ENCODE results near the gene C2orf74.
"Not testable (repeated sequence)": the region's sequence is repeated elsewhere in the genome, so short reads cannot be mapped to it uniquely, and the experiment has no call there.

The C2orf74 gene

DNA sequence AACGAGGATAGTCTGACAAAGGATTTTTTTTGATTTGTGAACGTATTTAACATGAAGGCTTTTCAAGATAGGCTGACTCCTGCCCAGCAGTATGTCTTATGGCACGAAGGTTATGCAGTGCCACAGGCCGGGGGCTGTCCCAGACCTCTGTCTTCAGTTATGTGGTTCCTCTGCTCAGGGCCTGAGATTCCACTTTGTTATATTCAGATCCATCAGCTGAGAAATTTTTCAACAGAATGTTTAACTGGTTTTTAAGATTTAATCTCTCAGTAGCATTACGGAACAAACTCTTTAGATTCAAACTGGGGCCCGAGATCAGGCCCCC, 20.0 kb downstream of the C2orf74 start:
- H3K27ac ChIP-seq (ENCODE audit: low read depth, low read length): no peak overlapping the region
- no peaks in the 10 kb centered on the region for H3K27me3 ChIP-seq (ENCODE audit: insufficient read depth, low read length)
- no peak overlapping the region for H2AFZ ChIP-seq (ENCODE audit: low read length, unreplicated experiment)
- H3K4me1 ChIP-seq (ENCODE audit: control insufficient read depth, insufficient read depth, low read length, unreplicated experiment): peaks cover 35% of the 10 kb centered on the region
- H3K36me3 ChIP-seq (ENCODE audit: insufficient read depth, low read length): peaks cover 57% of the 10 kb centered on the region
- peak overlapping the region; percentile 42; the same call in 1 of the 2 replicates for H3K4me3 ChIP-seq (ENCODE audit: low read depth, low read length)
- H3K79me2 ChIP-seq (ENCODE audit: control insufficient read depth, insufficient read depth, low read length, unreplicated experiment): peaks cover 58% of the 10 kb centered on the region

DNA sequence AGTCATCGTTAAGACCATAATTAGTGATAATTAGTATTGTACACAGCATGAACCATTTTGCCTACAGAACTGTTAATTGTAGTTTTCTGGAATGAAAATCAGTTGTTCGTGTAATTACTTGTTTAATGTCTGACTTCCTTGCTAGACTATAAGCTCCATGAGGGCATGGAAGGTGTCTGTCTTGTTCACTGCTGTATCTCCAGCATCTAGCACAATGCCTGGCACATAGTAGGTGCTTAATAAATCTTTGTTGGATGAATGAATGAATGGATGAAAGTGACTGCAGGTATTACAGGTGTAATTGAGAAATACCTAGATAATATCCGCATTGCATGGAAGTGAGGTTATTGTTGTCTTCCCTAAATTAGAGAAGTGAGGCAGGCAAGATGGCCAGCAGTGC, 21.8 kb downstream of the C2orf74 start:
- Histone ChIP-seq H3K4me1 (ENCODE audit: control insufficient read depth, insufficient read depth, low read length, unreplicated experiment) (peaks cover 25% of the 10 kb centered on the region), H3K27me3 (ENCODE audit: insufficient read depth, low read length) (no peaks in the 10 kb centered on the region), H2AFZ (ENCODE audit: low read length, unreplicated experiment) (no peak overlapping the region), H3K4me3 (ENCODE audit: low read depth, low read length) (no peak overlapping the region), H3K79me2 (ENCODE audit: control insufficient read depth, insufficient read depth, low read length, unreplicated experiment) (peaks cover 43% of the 10 kb centered on the region), H3K27ac (ENCODE audit: low read depth, low read length) (no peak overlapping the region), H3K36me3 (ENCODE audit: insufficient read depth, low read length) (peaks cover 61% of the 10 kb centered on the region)

DNA sequence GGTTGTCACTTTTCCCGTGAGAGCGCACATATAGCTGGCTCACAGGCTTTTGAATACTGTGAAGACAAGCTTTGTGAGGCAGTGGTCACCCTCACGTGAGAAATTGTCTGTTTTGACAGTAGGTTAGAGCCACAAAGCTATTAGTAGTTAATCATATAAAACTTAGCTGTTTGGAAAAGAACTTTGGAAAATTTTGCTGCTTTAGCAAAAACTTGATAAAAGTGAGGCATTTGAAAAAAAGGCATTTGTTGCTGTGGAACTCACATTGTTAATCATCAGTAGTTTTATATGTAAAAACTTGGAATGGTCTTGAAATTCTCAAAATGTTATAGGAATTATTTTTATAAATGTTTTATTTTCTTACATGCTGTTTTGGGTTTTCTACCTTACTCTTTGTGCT, 22.3 kb downstream of the C2orf74 start:
- H2AFZ ChIP-seq (ENCODE audit: low read length, unreplicated experiment): no peak overlapping the region
- no peaks in the 10 kb centered on the region for H3K27me3 ChIP-seq (ENCODE audit: insufficient read depth, low read length)
- no peak overlapping the region for H3K27ac ChIP-seq (ENCODE audit: low read depth, low read length)
- peaks cover 65% of the 10 kb centered on the region for H3K36me3 ChIP-seq (ENCODE audit: insufficient read depth, low read length)
- no peak overlapping the region for H3K4me3 ChIP-seq (ENCODE audit: low read depth, low read length)
- peaks cover 20% of the 10 kb centered on the region for H3K4me1 ChIP-seq (ENCODE audit: control insufficient read depth, insufficient read depth, low read length, unreplicated experiment)
- peaks cover 39% of the 10 kb centered on the region for H3K79me2 ChIP-seq (ENCODE audit: control insufficient read depth, insufficient read depth, low read length, unreplicated experiment)

DNA sequence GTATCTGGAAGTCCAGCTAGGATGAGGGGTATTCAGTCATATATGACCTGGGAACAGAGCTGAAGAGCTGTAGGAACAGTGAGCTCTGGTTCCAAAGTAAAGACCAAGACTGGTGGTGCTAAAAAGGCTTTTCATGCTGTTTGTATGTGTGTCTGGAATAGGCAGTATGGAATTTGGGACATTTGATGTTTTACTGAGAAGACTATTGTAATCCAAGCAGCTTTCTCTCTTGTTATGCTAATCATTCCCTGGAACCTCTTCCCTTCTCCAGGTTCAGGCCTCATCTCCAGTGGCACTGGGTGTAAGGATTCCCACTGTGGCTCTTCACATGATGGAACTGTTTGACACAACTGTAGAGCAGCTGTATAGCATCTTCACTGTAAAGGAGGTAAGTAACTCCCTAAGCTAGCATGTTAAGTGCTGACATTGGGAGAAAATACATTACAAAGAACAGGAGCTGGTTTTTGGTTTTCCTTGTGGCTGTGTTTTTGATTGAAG, 23.3 kb downstream of the C2orf74 start:
- Histone ChIP-seq H3K27ac (ENCODE audit: low read depth, low read length) (no peak overlapping the region), H3K4me1 (ENCODE audit: control insufficient read depth, insufficient read depth, low read length, unreplicated experiment) (peaks cover 12% of the 10 kb centered on the region), H3K36me3 (ENCODE audit: insufficient read depth, low read length) (peaks cover 70% of the 10 kb centered on the region), H3K4me3 (ENCODE audit: low read depth, low read length) (no peak overlapping the region), H3K27me3 (ENCODE audit: insufficient read depth, low read length) (no peaks in the 10 kb centered on the region), H3K79me2 (ENCODE audit: control insufficient read depth, insufficient read depth, low read length, unreplicated experiment) (peaks cover 37% of the 10 kb centered on the region), H2AFZ (ENCODE audit: low read length, unreplicated experiment) (no peak overlapping the region)

DNA sequence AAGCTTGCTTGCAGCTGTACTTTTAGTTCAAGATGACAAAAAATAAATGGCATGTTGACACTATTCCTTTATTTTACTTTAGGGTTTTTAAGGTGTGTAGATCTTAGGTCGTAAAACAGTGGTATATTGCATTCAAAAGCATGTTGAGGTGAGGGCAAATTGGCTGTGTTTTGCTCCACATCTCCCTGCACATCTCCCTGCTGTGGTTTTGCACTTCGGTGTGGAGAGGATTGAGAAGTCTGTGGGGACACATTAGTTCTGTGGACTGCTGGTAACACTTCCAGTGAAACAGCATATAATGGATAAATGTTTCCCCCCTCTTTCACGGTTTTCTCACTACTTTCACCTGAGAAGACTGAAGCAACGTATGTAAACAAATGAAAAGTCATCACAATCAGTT, 25.1 kb downstream of the C2orf74 start:
- Histone ChIP-seq H3K27ac (ENCODE audit: low read depth, low read length) (no peak overlapping the region), H3K4me3 (ENCODE audit: low read depth, low read length) (no peak overlapping the region), H3K27me3 (ENCODE audit: insufficient read depth, low read length) (no peaks in the 10 kb centered on the region), H3K36me3 (ENCODE audit: insufficient read depth, low read length) (peaks cover 63% of the 10 kb centered on the region), H2AFZ (ENCODE audit: low read length, unreplicated experiment) (no peak overlapping the region), H3K79me2 (ENCODE audit: control insufficient read depth, insufficient read depth, low read length, unreplicated experiment) (peaks cover 19% of the 10 kb centered on the region), H3K4me1 (ENCODE audit: control insufficient read depth, insufficient read depth, low read length, unreplicated experiment) (no peaks in the 10 kb centered on the region)

DNA sequence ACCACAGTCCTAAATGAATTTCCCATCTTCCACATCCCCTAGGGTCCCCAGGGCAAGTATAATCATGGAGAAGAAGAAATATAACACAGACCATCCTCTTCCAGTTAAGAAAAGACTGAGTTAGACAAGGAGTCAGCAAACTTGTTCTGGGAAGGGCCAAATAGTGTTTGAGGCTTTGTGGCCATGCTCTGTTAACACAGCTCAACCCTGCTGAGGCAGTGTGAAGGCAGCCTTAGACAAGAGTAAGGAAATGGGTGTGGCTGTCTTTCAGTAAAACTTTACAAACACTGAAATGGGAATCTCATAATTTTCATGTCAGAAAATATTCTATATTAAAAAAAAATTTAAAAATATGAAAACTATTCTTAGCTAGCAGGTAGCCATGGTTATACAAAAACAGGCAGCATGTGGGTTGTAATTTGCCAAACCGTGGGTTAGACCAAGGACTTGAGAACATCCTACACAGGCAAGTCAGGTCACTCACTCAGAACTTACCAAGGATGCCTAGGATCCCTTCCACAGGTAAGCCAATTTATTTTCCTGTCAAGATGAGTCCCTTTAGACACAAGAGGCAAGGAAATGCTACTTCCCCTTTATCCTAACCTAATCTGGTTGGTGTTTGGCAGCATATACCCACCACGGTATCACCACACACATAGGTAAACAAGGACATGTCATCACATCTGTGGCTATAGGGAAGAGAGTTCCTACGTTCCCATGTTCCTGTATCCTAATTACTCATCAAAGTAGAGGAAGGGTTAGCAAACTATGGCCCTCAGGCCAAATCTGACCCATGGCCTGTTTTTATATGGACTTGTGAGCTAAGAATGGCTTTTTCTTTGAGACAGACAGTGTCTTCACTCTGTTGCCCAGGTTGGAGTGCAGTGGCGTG, 31.9 kb downstream of the C2orf74 start:
- no peaks in the 10 kb centered on the region for H3K79me2 ChIP-seq (ENCODE audit: control insufficient read depth, insufficient read depth, low read length, unreplicated experiment)
- peaks cover 14% of the 10 kb centered on the region for H3K36me3 ChIP-seq (ENCODE audit: insufficient read depth, low read length)

DNA sequence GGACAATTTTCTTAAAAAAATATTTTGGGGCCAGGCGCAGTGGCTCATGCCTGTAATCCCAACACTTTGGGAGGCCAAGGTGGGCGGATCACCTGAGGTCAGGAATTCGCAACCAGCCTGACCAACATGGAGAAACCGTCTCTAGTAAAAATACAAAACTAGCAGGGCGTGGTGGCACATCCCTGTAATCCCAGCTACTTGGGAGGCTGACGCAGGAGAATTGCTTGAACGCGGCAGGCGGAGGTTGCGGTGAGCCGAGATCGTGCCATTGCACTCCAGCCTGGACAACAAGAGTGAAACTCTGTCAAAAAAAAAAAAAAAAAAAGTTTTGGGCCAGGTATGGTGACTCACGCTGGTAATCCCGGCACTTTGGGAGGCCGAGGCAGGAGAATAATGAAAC, 32.7 kb downstream of the C2orf74 start:
- peaks cover 15% of the 10 kb centered on the region for H3K36me3 ChIP-seq (ENCODE audit: insufficient read depth, low read length)
- H3K27me3 ChIP-seq (ENCODE audit: insufficient read depth, low read length); H3K4me1 ChIP-seq (ENCODE audit: control insufficient read depth, insufficient read depth, low read length, unreplicated experiment); H3K4me3 ChIP-seq (ENCODE audit: low read depth, low read length); H3K79me2 ChIP-seq (ENCODE audit: control insufficient read depth, insufficient read depth, low read length, unreplicated experiment); H2AFZ ChIP-seq (ENCODE audit: low read length, unreplicated experiment); H3K27ac ChIP-seq (ENCODE audit: low read depth, low read length): not testable (repeated sequence)

More for the DNA sequence above, 31.9 kb downstream of the C2orf74 start:
- Histone ChIP-seq H3K27me3 (ENCODE audit: insufficient read depth, low read length) (no peaks in the 10 kb centered on the region), H3K4me1 (ENCODE audit: control insufficient read depth, insufficient read depth, low read length, unreplicated experiment) (no peaks in the 10 kb centered on the region), H2AFZ (ENCODE audit: low read length, unreplicated experiment) (no peak overlapping the region), H3K4me3 (ENCODE audit: low read depth, low read length) (no peak overlapping the region), H3K27ac (ENCODE audit: low read depth, low read length) (no peak overlapping the region)

DNA sequence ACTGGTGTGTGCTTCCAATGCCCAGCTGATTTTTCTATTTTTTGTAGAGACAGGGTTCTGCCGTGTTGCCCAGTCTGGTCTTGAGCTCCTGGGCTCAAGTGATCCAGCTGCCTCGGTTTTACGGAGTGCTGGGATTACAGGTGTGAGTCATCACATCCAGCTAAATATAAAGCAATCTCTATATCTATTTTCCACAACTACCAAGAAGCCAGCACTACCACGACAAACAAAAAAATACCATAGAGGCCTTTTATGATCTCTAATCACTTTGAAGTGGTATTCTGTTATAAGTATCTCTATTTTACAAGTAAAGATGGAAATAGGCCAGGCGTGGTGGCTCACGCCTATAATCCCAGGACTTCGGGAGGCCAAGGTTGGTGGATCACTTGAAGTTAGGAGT, 34.7 kb downstream of the C2orf74 start:
- no peak overlapping the region for H3K4me3 ChIP-seq (ENCODE audit: low read depth, low read length)
- no peaks in the 10 kb centered on the region for H3K27me3 ChIP-seq (ENCODE audit: insufficient read depth, low read length)
- no peak overlapping the region for H2AFZ ChIP-seq (ENCODE audit: low read length, unreplicated experiment)
- H3K79me2 ChIP-seq (ENCODE audit: control insufficient read depth, insufficient read depth, low read length, unreplicated experiment): no peaks in the 10 kb centered on the region
- H3K27ac ChIP-seq (ENCODE audit: low read depth, low read length): no peak overlapping the region
- peaks cover 13% of the 10 kb centered on the region for H3K36me3 ChIP-seq (ENCODE audit: insufficient read depth, low read length)
- no peaks in the 10 kb centered on the region for H3K4me1 ChIP-seq (ENCODE audit: control insufficient read depth, insufficient read depth, low read length, unreplicated experiment)

DNA sequence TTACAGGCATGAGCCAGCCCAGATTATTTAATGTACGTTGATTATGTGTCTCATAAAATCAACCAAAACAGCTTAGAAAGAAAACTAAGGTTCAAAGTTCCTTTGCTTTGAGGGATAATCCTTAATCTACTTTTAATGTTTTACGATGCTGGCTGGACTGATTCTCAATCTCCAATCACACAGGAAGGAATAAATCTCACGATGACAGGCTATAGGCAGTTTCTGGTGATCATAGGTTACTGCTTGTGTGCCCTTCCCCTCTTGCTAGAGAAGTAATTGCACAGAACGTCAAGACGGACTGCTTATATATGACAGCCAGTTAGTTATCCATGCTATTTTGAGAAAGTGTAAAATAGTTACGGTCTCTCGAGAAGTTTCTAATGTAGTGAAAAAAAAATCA, 43.1 kb downstream of the C2orf74 start:
- no peaks in the 10 kb centered on the region for H3K27me3 ChIP-seq (ENCODE audit: insufficient read depth, low read length)
- no peaks in the 10 kb centered on the region for H3K79me2 ChIP-seq (ENCODE audit: control insufficient read depth, insufficient read depth, low read length, unreplicated experiment)
- peaks cover 58% of the 10 kb centered on the region for H3K36me3 ChIP-seq (ENCODE audit: insufficient read depth, low read length)
- no peak overlapping the region for H3K27ac ChIP-seq (ENCODE audit: low read depth, low read length)
- H2AFZ ChIP-seq (ENCODE audit: low read length, unreplicated experiment): no peak overlapping the region
- H3K4me3 ChIP-seq (ENCODE audit: low read depth, low read length): no peak overlapping the region
- H3K4me1 ChIP-seq (ENCODE audit: control insufficient read depth, insufficient read depth, low read length, unreplicated experiment): peaks cover 2% of the 10 kb centered on the region

DNA sequence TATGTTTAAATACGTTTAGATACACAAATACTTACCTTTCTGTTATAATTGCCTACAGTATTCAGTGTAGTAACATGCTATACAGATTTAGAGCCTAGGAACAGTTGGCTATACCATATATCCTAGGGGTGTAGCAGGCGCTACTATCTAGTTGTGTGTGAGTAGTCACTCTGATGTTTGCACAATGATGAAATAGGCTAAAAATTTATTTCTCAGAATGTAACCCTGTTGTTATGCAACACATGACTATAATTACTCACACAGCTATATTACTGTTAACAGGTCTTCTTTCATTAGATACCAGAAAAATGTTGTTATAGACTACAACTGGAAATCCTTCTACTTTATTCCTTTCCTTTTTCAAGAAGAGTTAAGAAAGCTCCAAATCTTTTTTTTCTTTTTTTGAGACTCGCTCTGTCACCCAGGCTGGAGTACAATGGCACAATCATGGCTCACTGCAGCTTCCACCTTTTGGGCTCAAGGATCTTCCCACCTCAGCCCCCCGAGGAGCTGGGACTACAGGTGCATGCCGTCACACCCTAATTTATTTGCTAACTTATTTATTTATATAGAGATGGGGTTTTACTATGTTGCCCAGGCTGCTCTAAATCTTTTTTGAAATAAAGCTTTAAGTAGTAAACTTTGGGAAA, 48.5 kb downstream of the C2orf74 start:
- H3K4me1 ChIP-seq (ENCODE audit: control insufficient read depth, insufficient read depth, low read length, unreplicated experiment): peaks cover 16% of the 10 kb centered on the region
- H3K36me3 ChIP-seq (ENCODE audit: insufficient read depth, low read length): peaks cover 38% of the 10 kb centered on the region
- H3K27me3 ChIP-seq (ENCODE audit: insufficient read depth, low read length): no peaks in the 10 kb centered on the region
- no peaks in the 10 kb centered on the region for H3K79me2 ChIP-seq (ENCODE audit: control insufficient read depth, insufficient read depth, low read length, unreplicated experiment)
- no peak overlapping the region for H2AFZ ChIP-seq (ENCODE audit: low read length, unreplicated experiment)
- H3K4me3 ChIP-seq (ENCODE audit: low read depth, low read length): no peak overlapping the region
- peak overlapping the region; percentile 35 for H3K27ac ChIP-seq (ENCODE audit: low read depth, low read length)

DNA sequence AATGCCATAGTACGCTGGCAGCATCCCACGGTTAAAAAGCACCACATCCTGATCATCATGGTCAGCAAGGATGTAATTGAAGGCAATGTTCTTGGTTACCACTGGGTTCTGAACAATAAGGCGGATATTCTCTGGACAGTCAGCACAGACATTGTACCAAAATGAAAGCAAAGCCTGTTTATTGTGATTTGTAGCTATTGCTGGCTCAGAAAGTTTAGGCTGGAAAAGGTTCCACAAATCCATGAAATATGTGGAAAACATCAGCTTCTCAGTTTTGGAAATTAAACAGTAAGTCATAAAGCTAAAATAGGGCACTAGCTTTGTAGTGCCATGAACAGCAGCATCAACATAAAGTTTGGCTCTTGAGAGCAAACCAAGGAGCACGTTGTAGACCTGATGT, 52.2 kb downstream of the C2orf74 start:
- H3K4me3 ChIP-seq (ENCODE audit: low read depth, low read length): no peak overlapping the region
- no peak overlapping the region for H2AFZ ChIP-seq (ENCODE audit: low read length, unreplicated experiment)
- no peaks in the 10 kb centered on the region for H3K27me3 ChIP-seq (ENCODE audit: insufficient read depth, low read length)
- no peaks in the 10 kb centered on the region for H3K79me2 ChIP-seq (ENCODE audit: control insufficient read depth, insufficient read depth, low read length, unreplicated experiment)
- H3K27ac ChIP-seq (ENCODE audit: low read depth, low read length): no peak overlapping the region
- H3K4me1 ChIP-seq (ENCODE audit: control insufficient read depth, insufficient read depth, low read length, unreplicated experiment): peaks cover 16% of the 10 kb centered on the region
- peaks cover 38% of the 10 kb centered on the region for H3K36me3 ChIP-seq (ENCODE audit: insufficient read depth, low read length)
